HG03442 (cell line): ENCODE measurements around the gene NRP1.

Experiments
- ATAC-seq: cut with Tn5 transposase; IDR thresholded peaks from one replicate; pipeline ENCODE4 v1.9.1; 2021; ENCODE audit warnings: mild to moderate bottlenecking, moderate library complexity; ENCODE audit not compliant: unreplicated experiment

NRP1 gene

DNA sequence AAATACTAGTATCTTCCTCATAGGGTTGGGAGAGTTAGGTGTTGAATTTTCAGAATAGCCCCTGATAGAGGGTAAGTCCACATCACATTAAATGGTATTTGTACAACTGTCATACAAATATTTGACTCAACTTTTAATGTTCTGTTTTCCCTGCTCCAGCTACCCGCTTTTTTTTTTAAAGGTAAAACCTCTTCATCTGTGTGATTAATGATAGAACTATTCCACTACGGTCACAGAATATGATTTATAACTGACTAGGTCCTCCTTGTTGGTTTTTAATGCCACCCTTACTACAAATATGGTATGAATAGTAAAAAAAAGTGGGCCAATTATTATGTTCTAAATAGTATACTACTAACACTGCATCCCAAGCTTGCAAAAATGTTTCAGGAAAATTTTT is 15.6 kb upstream of the NRP1 start:
- ATAC-seq: no peak

DNA sequence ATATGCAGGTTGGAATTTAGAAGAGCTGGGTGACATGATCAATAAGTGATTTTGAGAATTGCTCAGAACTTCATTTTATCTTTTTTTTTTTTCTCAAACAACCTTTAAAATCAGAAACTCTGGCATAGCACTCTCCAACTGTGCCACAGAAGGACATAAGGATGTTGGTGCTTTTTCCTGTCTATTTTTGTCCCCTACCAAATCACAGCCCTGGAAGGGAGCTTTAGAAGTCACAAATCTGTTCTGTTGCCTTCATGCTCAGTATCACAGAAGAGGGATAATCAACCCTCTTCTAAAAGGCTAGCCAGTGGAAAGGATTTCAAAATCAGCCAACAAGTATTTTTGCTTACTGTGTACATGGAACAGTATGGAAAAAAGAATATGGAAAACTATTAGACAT is 14.8 kb upstream of the NRP1 start:
- ATAC-seq: no peak

DNA sequence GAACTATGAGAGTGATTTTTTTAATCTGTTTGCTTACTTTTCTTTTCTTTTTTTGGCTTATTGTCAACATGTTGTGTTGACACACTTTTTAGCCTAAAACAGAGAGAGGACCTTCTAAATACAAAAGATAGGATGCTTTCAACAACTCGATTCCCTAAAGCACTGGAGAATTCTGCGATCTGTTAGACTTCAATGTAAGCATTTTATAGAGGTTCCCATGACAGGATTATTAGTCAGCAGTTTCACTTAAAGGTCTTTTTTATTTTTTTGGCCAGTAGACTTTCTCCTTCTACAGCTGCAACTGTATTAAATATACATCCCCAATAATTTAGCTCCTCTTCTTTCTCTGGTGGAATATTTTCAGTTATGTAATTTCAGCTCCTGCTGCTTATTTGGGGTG is 12.7 kb upstream of the NRP1 start:
- ATAC-seq: no peak

- ATAC-seq: no peak
Measured at GRCh38 chr10:33345236-33345635, 10.8 kb upstream of the NRP1 start.

- no peak for ATAC-seq
Measured at GRCh38 chr10:33344676-33345075, 10.2 kb upstream of the NRP1 start.

DNA sequence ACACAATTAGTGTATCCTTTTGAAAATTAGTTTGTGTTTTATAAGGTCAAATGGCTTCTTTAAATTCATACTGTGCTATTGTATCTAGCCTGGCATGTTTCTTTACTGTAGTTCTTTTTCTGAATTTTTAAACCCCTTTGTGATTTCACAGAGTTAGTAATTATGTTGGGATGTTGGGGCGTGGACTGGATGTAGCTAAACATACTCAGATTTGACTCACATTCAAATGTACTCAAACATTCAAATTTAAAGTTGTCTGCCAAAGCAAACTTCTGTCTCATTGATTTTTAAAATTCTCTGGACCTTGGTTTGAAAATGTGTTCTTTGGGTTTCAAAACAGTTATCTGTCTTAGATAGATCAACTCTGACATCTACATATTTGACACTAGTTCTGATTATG is 7.2 kb upstream of the NRP1 start:
- ATAC-seq: no peak

DNA sequence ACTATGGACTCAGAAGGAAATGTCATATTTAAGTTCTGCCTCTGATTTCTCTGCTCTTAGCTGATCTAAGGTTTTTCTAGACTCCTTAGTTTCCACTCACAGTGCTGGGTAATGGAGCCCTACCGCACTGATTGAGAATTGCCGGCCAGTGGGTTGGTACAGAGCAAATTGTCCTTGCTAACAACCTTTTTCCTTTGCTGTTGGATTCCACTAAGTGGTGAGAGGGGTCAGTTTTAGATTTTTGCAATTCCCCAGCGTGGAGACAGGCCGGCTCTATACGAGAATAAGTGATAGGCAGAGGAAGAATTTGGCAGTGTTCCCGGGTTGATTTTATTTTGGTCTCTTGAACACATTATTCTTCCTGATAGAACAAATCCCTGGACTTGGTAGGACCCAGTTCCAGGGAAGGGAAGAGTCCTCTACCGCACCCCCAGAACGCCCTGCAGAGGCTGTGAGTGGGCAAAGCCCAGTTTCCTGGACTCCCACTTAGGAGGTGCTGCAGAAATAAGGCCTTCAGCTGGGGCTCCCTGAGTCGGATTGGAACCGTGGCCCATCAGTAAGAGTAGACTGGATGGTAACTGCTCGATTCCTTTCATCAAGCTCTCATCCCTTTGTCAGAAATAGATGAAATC is 3.0 kb upstream of the NRP1 start:
- no peak for ATAC-seq

GRCh38 chr10:33336582-33337325 is 2.3 kb upstream of the NRP1 start:
- no peak for ATAC-seq

DNA sequence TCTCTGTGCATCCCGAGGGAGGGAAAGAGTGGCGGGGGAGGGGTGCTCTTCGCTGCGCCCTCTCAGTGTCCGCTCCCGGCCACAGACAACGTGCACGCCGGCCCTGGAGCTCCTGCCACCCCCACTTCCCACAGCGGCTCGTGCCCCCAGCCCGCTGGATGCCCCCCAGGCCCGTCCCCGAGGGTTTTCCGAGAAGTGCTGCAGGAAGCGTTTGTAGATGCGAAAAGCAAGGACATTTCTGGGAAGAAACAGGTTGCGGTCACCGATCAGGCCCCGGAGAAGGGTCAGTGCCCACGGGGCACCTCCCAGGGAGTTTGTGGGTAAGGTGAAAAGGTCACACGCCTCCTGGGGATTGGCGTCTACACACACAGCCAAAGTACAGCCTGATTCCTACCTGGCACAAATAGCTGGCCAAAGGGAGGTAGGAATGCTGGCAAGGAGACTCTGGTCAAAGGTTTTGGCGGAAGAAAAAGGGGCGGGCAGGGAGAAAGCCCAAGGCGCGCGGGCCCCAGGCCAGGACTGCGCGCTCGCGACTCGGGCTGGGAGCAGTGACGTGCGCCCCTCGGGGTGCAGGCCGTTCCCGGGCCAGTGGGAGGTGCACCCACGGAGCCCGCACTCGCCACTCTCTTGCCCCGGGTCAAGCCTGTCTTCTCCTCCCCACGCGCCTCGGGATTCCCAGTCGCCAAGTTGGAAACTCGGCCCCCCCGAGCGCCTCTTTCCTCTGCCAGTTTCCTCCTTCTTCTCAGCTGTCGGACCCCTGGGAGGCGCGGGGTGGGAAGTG is 1.5 kb upstream of the NRP1 start:
- no peak for ATAC-seq

DNA sequence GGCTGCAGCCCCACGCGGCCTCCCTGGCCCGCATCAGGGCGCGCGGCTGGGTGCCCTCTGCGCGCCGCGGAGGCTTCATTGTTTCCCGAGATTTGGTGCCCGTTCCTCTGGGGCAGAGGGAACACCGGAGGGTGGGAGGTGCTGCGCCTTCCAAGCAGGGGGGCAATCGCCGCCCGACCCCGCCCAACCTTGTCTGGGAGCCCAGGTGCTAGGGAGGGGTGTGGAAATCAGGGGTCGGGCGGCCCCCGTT is 1.0 kb upstream of the NRP1 start:
- no peak for ATAC-seq

- no peak for ATAC-seq
Measured at GRCh38 chr10:33334805-33335550, 511 bp upstream of the NRP1 start.

DNA sequence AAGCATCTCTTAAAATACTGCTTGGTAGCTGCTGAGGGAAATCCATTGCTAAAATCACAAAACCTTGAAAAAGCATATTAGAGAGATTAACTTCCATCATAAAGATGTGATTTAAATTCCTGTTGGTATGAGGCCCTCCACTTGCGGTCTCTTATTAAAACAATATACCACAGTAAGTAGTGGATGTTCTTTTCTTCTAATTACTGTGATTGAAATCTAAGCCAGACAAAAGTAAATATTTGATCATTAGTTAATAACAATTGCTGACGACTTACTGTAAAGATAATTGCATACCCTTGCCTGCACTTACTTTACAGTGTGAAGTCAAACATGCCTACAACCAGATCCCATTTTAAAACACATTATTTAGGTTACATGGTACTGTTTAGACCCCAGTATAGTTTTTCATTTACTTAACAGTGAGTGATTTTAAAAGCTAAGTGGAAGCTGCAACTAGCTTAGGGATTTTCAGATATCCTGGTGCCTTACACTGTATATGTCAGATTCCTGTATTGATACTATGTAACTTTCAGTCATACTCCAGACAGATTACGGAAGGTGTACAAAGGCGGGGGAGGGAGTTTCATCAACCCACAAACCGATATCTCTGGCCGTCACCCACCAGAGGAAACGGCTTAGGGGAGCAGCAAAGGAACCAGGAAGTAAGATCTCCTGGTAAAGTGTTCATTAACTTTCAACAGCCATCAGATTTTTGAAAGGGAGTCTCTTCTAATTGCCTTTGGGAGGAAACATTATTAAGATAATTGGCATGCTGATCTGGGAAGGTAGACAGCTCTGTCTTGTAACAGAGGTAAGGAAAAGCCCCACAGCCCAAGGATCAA is 986 bp downstream of the NRP1 start:
- peak; percentile 34 for ATAC-seq

DNA sequence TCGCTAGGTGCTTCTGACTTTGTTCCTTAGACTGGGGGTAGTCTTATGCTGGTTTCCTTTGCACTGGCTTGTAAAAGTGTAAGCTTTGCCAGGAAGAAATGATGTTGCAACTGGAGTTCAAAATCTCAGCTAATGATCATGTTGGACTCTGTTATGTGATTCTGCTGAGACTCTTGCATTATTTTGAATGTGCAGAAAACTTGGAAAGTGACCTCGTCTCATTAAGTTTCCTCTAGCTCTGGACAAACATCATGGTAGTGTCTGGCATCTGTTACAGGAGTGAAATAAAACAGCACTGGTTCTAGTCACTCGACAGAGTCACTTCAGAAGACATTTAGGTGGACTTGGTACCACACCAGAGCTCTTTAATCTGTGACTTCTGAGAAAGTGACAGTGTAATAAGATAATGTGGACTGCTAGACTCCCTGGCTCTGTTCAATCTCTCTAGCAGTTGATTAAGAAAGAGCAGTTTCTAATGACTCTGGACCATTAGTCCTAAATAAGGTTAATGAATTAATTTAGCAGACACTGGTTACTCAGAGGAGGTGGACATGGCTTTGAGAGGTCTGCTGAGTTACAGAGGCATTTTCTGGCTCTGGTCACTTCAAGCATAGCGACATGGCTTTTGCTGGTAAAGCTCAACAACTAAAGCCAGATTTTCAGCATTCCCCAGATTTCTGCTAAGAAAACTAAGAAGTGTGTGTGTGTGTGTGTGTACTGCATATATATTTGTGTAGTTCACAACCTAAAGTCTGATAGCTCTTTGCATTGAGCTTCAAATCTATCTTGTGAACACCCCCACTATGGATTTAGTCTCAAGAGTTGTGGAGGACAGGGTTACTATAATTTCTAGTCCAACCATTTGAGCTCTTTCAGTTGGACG is 2.0 kb downstream of the NRP1 start:
- no peak for ATAC-seq

DNA sequence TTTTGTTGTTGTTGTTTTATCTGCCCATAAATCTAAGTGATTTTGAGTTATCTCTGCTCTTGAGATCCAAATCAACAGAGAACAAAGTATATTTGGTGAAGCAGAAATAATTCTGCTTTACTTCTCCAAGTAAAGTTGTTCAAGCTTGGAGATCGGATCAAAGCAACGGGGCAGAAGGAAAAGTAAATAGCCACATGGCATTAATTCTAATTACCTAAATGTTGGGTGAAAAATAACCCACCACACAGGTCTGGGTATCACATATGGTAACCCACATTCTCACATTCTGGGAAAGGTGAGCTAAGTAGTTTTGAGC is 3.1 kb downstream of the NRP1 start:
- ATAC-seq: no peak

DNA sequence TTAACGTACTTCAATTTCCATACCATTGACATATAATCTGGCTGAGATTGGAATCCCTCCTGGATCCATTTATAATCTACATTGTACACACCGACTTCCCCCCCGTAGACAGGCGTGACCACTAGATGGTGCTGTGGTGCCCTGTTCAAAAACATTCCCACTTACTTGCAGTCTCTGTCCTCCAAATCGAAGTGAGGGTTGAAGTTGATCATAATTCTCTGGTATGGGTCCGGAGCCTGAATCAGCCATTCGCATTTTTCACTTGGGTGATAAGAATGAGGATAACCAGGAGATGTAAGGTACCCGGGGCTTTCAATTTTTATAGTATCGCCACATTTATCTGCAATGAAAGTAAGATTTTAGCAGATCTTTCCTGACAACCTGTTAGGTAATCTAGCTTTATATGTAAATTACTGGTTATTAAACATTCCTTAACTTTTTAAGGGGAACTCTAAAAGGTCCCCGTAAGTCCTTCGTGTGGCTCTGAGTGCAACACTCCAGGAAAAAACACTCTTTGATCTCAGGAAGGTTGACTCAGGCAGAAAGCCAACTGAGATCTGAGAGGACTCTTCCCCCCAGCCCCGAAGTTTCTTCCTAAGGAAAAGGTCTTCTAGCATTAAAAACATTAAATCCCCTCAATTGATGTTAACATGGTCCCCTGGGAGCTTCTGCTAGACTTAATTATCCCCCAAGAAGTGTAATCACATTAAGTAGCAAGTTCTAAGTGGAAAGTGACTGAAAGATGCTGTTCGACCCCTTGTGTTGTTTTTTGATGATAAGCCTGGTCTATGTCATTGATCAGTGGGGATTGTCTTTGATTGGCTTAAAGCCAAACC is 3.7 kb downstream of the NRP1 start:
- ATAC-seq: no peak

GRCh38 chr10:33329178-33329577 is 5.3 kb downstream of the NRP1 start:
- ATAC-seq: no peak

GRCh38 chr10:33328253-33328652 is 6.2 kb downstream of the NRP1 start:
- ATAC-seq: no peak

- no peak for ATAC-seq
Measured at GRCh38 chr10:33327751-33328150, 6.7 kb downstream of the NRP1 start.

DNA sequence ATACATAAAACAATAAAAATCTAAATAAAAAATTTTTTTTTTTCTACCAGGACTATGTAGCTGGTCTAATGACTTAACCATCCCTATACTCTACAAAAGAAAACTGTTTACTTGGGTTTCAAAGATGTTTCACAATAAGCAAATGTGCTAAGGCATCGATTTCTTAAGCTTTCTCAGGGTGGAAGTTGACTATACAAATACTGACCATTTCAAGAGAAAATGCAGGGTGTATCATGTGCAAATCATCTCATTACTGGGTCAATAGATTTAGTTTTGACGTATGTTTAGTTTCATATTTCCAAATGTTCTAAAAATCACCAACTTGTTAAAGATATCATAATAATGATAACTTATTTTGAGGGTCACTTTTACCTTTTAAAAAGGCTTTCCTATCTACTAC is 7.5 kb downstream of the NRP1 start:
- no peak for ATAC-seq
